Astrocyte of the hippocampus (primary cell): Measurements from ENCODE around the gene LCNL1.

Experiments
- DNase-seq: peaks from one replicate; pipeline ENCODE4 v3.0.0; 2011; ENCODE audit warnings: low read depth, low spot score

The LCNL1 gene

DNA sequence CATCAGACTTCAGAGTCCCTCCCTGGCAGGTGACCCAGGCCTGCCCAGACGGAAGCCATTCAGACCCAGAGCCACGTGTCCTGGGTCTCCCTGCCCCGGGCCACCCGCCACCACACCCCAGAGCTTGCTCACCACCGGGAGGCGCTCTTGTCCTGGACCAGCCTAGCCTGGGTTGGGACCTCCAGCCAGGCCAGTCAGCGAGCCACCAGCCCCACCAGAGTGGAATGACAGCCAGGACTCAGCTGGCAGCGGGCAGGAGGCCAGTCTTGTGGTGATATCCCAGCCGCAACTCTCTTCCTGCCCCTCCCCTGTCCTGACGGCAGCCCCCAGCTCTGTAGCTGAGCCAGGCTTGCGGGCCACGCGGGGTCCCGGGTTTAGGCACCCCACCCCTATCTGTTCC, 7.1 kb upstream of the LCNL1 start:
- peak; percentile 69 for DNase-seq

- no peak for DNase-seq
Observed at GRCh38 chr9:136977223-136977622, 5.6 kb upstream of the LCNL1 start, which contains the start of gene PTGDS. PTGDS (plus strand) TSS chr9:136977504; CDS start chr9:136977579, 75 bp downstream.

DNA sequence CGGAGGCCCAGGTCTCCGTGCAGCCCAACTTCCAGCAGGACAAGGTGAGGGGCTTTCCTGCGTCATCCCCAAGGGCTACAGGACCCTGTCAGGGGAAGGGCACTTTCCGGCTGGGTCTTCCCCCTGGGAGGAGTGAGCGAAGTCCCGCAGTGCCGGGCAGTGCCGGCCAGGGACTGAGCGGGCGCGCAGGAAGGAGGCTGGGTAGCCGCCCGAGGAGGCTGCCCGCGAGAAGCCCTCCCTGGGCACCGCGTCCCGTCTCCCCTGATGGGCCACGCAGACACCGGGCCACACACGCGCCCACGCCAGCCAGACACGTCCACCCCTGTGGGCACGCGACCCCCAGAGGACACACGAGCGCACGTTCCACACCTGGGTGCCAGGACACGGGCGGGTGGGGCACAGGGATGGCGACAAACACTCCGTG, 5.1 kb upstream of the LCNL1 start:
- peak; percentile 33 for DNase-seq

GRCh38 chr9:136978073-136978864, 4.5 kb upstream of the LCNL1 start:
- peak; percentile 64 for DNase-seq

- no peak for DNase-seq
Observed at GRCh38 chr9:136978865-136979544, 3.8 kb upstream of the LCNL1 start.

- no peak for DNase-seq
Observed at GRCh38 chr9:136979769-136980587, 2.8 kb upstream of the LCNL1 start.

GRCh38 chr9:136980669-136981478, 1.9 kb upstream of the LCNL1 start:
- no peak for DNase-seq

- no peak for DNase-seq
Observed at GRCh38 chr9:136981588-136982231, 1.1 kb upstream of the LCNL1 start.

GRCh38 chr9:136983167-136983566, 374 bp downstream of the LCNL1 start:
- DNase-seq: no peak

- DNase-seq: no peak
Observed at GRCh38 chr9:136983656-136984314, 992 bp downstream of the LCNL1 start.

- no peak for DNase-seq
Observed at GRCh38 chr9:136984464-136985026, 1.8 kb downstream of the LCNL1 start.

- DNase-seq: no peak
Observed at GRCh38 chr9:136985027-136985602, 2.3 kb downstream of the LCNL1 start.

- no peak for DNase-seq
Observed at GRCh38 chr9:136985853-136986252, 3.1 kb downstream of the LCNL1 start.

- no peak for DNase-seq
Observed at GRCh38 chr9:136988872-136989271, 6.1 kb downstream of the LCNL1 start.

DNA sequence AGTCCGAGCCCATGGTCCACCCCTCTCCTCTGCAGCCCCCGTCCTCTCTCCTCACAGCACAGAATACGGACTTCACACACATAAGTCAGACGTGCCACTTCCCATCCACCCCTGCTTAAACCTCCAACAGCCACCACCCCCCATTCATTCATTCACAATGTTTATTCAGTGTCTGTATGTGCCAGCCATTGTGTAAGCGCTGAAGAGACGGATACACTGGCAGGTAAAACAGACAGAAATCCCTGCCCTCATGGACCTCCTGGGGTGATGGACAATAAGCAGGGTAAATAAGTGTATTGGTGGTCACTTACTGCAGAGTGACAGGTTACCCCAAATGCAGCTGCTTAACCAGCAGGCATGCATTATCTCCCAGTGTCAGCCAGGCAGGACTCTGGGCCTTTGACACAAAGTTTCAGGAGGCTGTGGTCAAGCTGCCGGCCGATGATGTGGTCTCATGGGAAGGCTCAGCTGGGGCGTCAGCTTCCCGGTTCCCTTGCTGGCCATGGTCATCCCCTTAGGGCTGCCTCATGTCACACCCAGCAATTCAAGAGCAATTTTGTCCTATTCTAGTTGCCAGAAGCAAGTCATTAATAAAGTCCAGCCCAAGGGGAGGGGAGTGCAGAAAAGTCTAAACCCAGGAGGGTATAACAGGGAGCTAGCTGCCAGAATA, 7.6 kb downstream of the LCNL1 start:
- no peak for DNase-seq

GRCh38 chr9:136991993-136992818, 9.4 kb downstream of the LCNL1 start, which contains the start of gene PAXX:
PAXX (plus strand) TSS chr9:136992422; CDS start chr9:136992444, 22 bp downstream.
- DNase-seq: peak; percentile 94

DNA sequence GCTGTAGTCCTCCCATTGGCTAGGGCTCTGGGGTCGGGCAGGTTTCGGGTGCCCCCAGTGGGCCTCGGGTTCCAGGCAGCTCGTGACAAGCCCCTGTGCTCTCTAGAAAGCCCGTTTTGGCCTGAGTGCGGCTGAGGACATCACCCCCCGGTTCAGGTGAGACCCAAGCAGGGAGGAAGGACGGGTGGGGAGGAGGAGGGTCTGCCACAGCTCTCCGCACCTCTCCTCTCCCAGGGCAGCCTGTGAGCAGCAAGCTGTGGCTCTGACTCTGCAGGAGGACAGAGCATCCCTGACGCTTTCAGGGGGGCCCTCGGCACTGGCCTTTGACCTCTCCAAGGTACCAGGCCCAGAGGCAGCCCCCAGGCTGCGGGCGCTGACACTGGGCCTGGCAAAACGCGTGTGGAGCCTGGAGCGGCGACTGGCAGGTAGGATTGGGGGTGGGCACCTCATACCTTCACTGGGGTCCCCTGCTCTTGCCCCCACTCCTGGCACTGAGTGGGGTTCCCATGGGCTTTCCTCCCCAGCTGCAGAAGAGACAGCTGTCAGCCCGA, 10.1 kb downstream of the LCNL1 start:
- no peak for DNase-seq
